Suprapubic skin (tissue), 4 donors: ENCODE measurements around the gene RAB3GAP2. TPM values are rescaled to one million over a fixed set of nuclear protein-coding genes. Genes with fewer than 3 reads are reported as not detected.
"Not testable (repeated sequence)": the region's sequence is repeated elsewhere in the genome, so short reads cannot be mapped to it uniquely, and the experiment has no call there.

ENCODE experiments used
- DNase-seq, 2 donors: peaks; one replicate each; pipeline ENCODE4 v3.0.0-alpha.2; 2019; ENCODE audit warnings: low spot score in 2 of 2
- H3K27ac ChIP-seq: fragments of 200-600 bp; sonication (generic); one replicate; pipeline ENCODE4 v1.5.1; 2019
- H3K27me3 ChIP-seq: fragments of 200-600 bp; sonication (generic); one replicate; pipeline ENCODE4 v1.5.1; 2019
- H3K36me3 ChIP-seq: fragments of 200-600 bp; sonication (generic); one replicate; pipeline ENCODE4 v1.5.1; 2019
- H3K4me1 ChIP-seq: fragments of 200-600 bp; sonication (generic); one replicate; pipeline ENCODE4 v1.5.1; 2019
- H3K4me3 ChIP-seq: fragments of 200-600 bp; sonication (generic); one replicate; pipeline ENCODE4 v1.5.1; 2019; ENCODE audit warnings: mild to moderate bottlenecking
- H3K9me3 ChIP-seq: fragments of 200-600 bp; sonication (generic); one replicate; pipeline ENCODE4 v1.5.1; 2019
- CTCF ChIP-seq, 2 donors: fragments of 200-600 bp in 1 of 2; fragments of 450-650 bp in 1 of 2; sonication (generic) in 1 of 2; IDR thresholded peaks; one replicate each; pipeline ENCODE4 v1.5.1; 2016 to 2019; ENCODE audit warnings: antibody characterized with exemption in 2 of 2, mild to moderate bottlenecking in 1 of 2, moderate library complexity in 1 of 2
- EP300 ChIP-seq: sonication (generic); formaldehyde crosslinking; IDR thresholded peaks from one replicate; pipeline ENCODE4 v1.6.1; 2017; ENCODE audit warnings: antibody characterized with exemption
- POLR2A ChIP-seq, 2 donors: fragments of 450-650 bp; IDR thresholded peaks; one replicate each; pipeline ENCODE4 v1.6.1; 2017; ENCODE audit warnings: antibody characterized with exemption in 2 of 2, mild to moderate bottlenecking in 2 of 2, moderate library complexity in 2 of 2
- POLR2AphosphoS5 ChIP-seq, 3 donors: sonication (generic); formaldehyde crosslinking; IDR thresholded peaks; one replicate each; pipeline ENCODE4 v1.6.1; 2017; ENCODE audit warnings: antibody characterized with exemption in 3 of 3
- WGBS: methylation state at CpG from one replicate; pipeline ENCODE4 v1.1.5; 2018; 5-methylcytosine and 5-hydroxymethylcytosine counted together
- total RNA-seq, 4 donors: library from RNA; depleted of rRNA; stranded (reverse); fragments of >200 nt; gene quantifications; one replicate each; pipeline ENCODE4 v1.1.0, GENCODE V29; 2016

The RAB3GAP2 gene
- total RNA-seq, 4 donors from 2014 or later, result 15.3 to 31.8 (median 18.3) TPM

GRCh38 chr1:220251272-220251671 lies 21.0 kb downstream of the RAB3GAP2 start:
- H3K36me3 ChIP-seq, result peaks cover 42% of the 10 kb centered on the region
- no peaks in the 10 kb centered on the region for H3K4me1 ChIP-seq
- H3K27me3 ChIP-seq, result no peaks in the 10 kb centered on the region
- H3K27ac ChIP-seq, result no peak overlapping the region
- peaks cover 18% of the 10 kb centered on the region for H3K9me3 ChIP-seq
- H3K4me3 ChIP-seq, result no peak overlapping the region
- TF ChIP-seq CTCF (IDR thresholded peaks at IDR 0.05), result no peak
- TF ChIP-seq POLR2AphosphoS5 (IDR thresholded peaks at IDR 0.05), result no peak
- no peak for TF ChIP-seq EP300
- TF ChIP-seq POLR2A (IDR thresholded peaks at IDR 0.05), result no peak
- no peak for DNase-seq

DNA sequence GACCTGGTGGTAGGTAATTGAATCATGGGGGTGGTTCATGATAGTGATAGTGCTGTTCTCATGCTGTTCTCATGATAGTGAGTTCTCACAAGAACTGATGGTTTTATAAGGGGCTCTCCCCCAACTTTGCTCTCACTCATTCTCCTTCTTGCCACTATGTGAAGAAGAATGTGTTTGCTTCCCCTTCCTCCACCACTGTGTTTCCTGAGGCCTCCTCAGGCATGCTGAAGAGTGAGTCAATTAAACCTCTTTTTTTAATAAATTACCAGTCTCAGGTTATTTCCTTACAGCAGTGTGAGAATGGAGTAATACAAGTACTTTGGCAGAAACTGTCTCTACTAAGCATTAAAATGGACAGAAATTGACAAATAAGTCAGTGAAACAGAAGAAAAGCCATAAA lies 21.6 kb downstream of the RAB3GAP2 start:
- Histone ChIP-seq H3K9me3 (peaks cover 18% of the 10 kb centered on the region), H3K4me3 (no peak overlapping the region), H3K27me3 (no peaks in the 10 kb centered on the region), H3K27ac (no peak overlapping the region), H3K4me1 (no peaks in the 10 kb centered on the region), H3K36me3 (peaks cover 42% of the 10 kb centered on the region)
- TF ChIP-seq EP300, result no peak
- TF ChIP-seq POLR2AphosphoS5 (IDR thresholded peaks at IDR 0.05), result no peak
- DNase-seq, result no peak

DNA sequence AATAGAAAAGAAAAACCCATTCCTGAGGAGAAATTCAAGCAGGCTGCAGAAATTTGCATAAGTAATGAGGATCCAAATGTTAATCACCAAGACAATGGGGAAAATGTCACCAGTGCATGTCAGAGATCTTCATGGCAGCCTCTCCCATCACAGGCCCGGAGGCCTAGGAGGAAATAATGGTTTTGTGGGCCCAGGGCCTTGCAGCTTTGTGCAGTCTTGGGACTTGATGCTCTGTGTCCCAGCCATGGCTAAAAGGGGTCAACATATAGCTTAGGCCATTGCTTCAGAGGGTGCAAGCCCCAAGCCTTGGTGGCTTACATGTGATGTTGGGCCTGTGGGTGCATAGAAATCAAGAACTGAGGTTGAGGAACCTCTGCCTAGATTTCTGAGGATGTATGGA lies 22.7 kb downstream of the RAB3GAP2 start:
- Histone ChIP-seq H3K27me3 (no peaks in the 10 kb centered on the region), H3K36me3 (peaks cover 42% of the 10 kb centered on the region), H3K4me3 (no peak overlapping the region), H3K27ac (no peak overlapping the region), H3K4me1 (no peaks in the 10 kb centered on the region), H3K9me3 (peaks cover 18% of the 10 kb centered on the region)
- TF ChIP-seq EP300 (no peak), CTCF (IDR thresholded peaks at IDR 0.05) (no peak), POLR2A (IDR thresholded peaks at IDR 0.05) (no peak), POLR2AphosphoS5 (IDR thresholded peaks at IDR 0.05) (no peak)
- WGBS, result 89% methylated on average over 1 of the region's 1 CpG
- no peak for DNase-seq

DNA sequence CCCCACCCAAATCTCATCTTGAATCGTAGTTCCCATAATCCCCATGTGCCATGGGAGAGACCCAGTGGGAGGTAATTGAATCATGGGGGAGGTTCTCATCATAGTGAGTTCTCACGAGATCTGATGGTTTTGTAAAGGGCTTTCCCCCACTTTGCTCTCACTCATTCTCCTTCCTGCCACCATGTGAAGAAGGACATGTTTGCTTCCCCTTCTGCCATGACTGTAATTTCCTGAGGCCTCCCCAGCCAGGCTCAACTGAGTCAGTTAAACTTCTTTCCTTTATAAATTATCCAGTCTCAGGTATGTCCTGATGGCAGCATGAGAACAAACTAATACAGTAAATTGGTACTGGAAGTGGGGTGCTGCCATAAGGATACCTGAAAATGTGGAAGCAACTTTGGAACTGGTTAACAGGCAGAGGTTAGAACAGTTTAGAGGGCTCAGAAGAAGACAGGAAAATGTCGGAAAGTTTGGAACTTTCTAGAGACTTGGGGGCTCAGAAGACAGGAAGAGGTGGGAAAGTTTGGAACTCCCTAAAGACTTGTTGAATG lies 23.5 kb downstream of the RAB3GAP2 start:
- H3K27me3 ChIP-seq, DNase-seq, H3K4me3 ChIP-seq, H3K27ac ChIP-seq, H3K4me1 ChIP-seq: not testable (repeated sequence)
- 93% methylated on average over 3 of the region's 3 CpGs for WGBS
- H3K9me3 ChIP-seq, result peaks cover 18% of the 10 kb centered on the region
- H3K36me3 ChIP-seq, result peaks cover 42% of the 10 kb centered on the region

DNA sequence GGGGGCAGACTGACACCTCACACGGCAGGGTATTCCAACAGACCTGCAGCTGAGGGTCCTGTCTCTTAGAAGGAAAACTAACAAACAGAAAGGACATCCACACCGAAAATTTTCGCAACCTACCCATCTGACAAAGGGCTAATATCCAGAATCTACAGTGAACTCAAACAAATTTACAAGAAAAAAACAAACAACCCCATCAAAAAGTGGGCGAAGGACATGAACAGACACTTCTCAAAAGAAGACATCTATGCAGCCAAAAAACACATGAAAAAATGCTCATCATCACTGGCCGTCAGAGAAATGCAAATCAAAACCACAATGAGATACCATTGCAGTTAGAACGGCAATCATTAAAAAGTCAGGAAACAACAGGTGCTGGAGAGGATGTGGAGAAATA lies 26.4 kb downstream of the RAB3GAP2 start:
- H3K9me3 ChIP-seq, result peaks cover 18% of the 10 kb centered on the region
- H3K27ac ChIP-seq, H3K27me3 ChIP-seq, H3K4me3 ChIP-seq, H3K4me1 ChIP-seq, DNase-seq: not testable (repeated sequence)
- H3K36me3 ChIP-seq, result peaks cover 21% of the 10 kb centered on the region
- WGBS, result 96% methylated on average over 6 of the region's 6 CpGs

GRCh38 chr1:220243947-220244346 lies 28.3 kb downstream of the RAB3GAP2 start:
- H3K9me3 ChIP-seq, result peaks cover 7% of the 10 kb centered on the region
- H3K27ac ChIP-seq, result no peak overlapping the region
- 88% methylated on average over 2 of the region's 2 CpGs for WGBS
- TF ChIP-seq EP300 (no peak), POLR2AphosphoS5 (IDR thresholded peaks at IDR 0.05) (no peak), CTCF (IDR thresholded peaks at IDR 0.05) (no peak), POLR2A (IDR thresholded peaks at IDR 0.05) (no peak)
- no peaks in the 10 kb centered on the region for H3K4me1 ChIP-seq
- peaks cover 3% of the 10 kb centered on the region for H3K36me3 ChIP-seq
- H3K27me3 ChIP-seq, result no peaks in the 10 kb centered on the region
- no peak overlapping the region for H3K4me3 ChIP-seq
- DNase-seq, result no peak

DNA sequence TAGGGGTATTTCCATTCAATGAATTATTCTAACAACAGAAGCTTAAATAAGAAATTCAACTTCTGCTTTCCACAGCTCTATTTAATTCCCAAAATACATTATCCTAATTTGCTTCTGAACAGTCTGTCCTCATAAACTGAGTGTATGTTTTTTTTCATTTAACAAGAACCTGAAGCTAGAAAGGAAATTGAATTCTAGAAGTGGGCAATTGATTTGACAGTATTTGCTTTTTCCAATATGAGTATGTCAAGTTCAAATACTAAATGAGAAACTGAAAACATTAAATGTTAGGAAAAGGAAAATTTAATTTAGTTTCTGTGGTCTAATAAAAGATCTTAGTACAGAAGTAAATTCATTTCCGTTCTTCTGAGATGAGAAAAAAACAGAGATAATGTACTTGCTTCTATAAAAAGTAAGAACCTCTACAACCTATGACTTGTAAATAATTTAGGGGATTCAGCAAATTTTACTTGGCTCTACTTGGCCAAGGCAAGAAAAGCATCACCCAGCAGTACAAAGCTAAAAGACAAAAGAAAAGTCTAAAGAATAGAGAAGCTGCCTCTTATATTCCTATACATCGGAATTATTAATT lies 31.1 kb downstream of the RAB3GAP2 start:
- H3K9me3 ChIP-seq, result no peaks in the 10 kb centered on the region
- WGBS, result 95% methylated on average over 2 of the region's 2 CpGs
- H3K4me1 ChIP-seq, result no peaks in the 10 kb centered on the region

More for the DNA sequence above, 31.1 kb downstream of the RAB3GAP2 start:
- Histone ChIP-seq H3K27ac (no peak overlapping the region), H3K27me3 (no peaks in the 10 kb centered on the region), H3K36me3 (no peaks in the 10 kb centered on the region), H3K4me3 (no peak overlapping the region)
- no peak for DNase-seq
- no peak for TF ChIP-seq POLR2AphosphoS5 (IDR thresholded peaks at IDR 0.05)
- no peak for TF ChIP-seq CTCF (IDR thresholded peaks at IDR 0.05)
- TF ChIP-seq POLR2A (IDR thresholded peaks at IDR 0.05), result no peak
- TF ChIP-seq EP300, result no peak
